H1 (cell line): Measurements from ENCODE around the gene ETS1. TPM values are rescaled to one million over a fixed set of nuclear protein-coding genes. Genes with fewer than 3 reads are reported as not detected.

Experiments used
- EGR1 ChIP-seq: IDR thresholded peaks from 2 replicates; pipeline ENCODE4 v1.6.1; 2011; ENCODE audit warnings: low read depth, low read length, borderline replicate concordance
- EZH2 ChIP-seq: fragments of 200-600 bp; sonication (generic); IDR thresholded peaks from 2 replicates; pipeline ENCODE4 v1.7.1; 2012; ENCODE audit warnings: low read depth, mild to moderate bottlenecking, moderate library complexity, low read length, inconsistent platforms; ENCODE audit not compliant: severe bottlenecking
- SIX5 ChIP-seq: IDR thresholded peaks from 2 replicates; pipeline ENCODE4 v1.6.1; 2011; ENCODE audit warnings: mild to moderate bottlenecking, low read depth, low read length
- SP1 ChIP-seq: IDR thresholded peaks from 2 replicates; pipeline ENCODE4 v1.6.1; 2011; ENCODE audit warnings: low read depth, low read length
- SP2 ChIP-seq: IDR thresholded peaks from 2 replicates; pipeline ENCODE4 v1.6.1; 2012; ENCODE audit warnings: mild to moderate bottlenecking, low read length, inconsistent platforms
- polyA plus RNA-seq, 7 experiments: library from polyadenylated mRNA; depleted of rRNA in 3 of 7; stranded (reverse) in 5 of 7; unstranded in 2 of 7; fragments of >200 nt in 5 of 7; fragments of 200-250 nt in 2 of 7; gene quantifications; 1 replicate in 5 of 7; 2 replicates in 1 of 7; 4 replicates in 1 of 7; pipeline versions ENCODE4 v1.2.1 to v1.2.3, GENCODE V29; 2011 to 2013; ENCODE audit warnings: missing spikeins in 2 of 7, mixed read lengths in 2 of 7
- total RNA-seq: library from RNA; stranded (reverse); fragmentation: NEBNext Ultra II Directional; extraction: Animal tissue kit (Norgen Biotek cat#: 25700); gene quantifications from 2 replicates; pipeline ENCODE4 v1.2.1, GENCODE V29; 2021

ETS1 gene
- total and polyA plus RNA-seq, 2 of the 8 experiments (the other 6 are each of a cell fraction or from before 2014, with no cell fraction given) = 10.0 to 35.3 TPM

DNA sequence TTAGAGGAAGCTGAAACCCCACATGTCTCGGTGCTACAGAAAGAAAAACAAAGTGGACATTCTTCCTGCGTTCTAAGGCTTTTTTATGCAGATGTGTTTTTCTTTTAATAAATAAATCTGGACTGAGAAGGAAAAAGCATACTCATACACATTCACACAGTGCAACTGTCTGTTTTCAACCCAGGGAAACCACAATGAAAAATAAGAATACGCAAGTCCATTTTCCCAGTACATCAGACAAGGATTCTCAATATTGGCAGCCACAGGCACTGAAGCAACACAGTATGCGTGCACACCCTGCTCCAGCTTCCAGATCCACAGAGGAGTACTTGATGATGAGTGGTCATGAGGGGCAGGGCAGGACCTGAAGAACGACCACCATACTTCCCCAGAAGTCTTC, 86.9 kb downstream of the ETS1 start (continued):
- no peak for TF ChIP-seq EGR1
- TF ChIP-seq SP1 = no peak
- TF ChIP-seq EZH2 = no peak
- TF ChIP-seq SIX5 = no peak
- no peak for TF ChIP-seq SP2
